ELF-1 (cell line): ENCODE data around the gene ARFGEF2.
"Not testable (repeated sequence)": the region's sequence is repeated elsewhere in the genome, so short reads cannot be mapped to it uniquely, and the experiment has no call there.

Experiments used
- DNase-seq: peaks from one replicate; pipeline ENCODE4 v3.0.0-alpha.2; 2016; ENCODE audit warnings: low read depth, low spot score

The ARFGEF2 gene

GRCh38 chr20:48995589-48995988 is 74.1 kb downstream of the ARFGEF2 start:
- no peak for DNase-seq

- DNase-seq = no peak
Observed at GRCh38 chr20:48999890-49000870, 78.7 kb downstream of the ARFGEF2 start.

GRCh38 chr20:49001741-49002140 is 80.2 kb downstream of the ARFGEF2 start:
- DNase-seq = no peak

GRCh38 chr20:49006446-49006980 is 85.0 kb downstream of the ARFGEF2 start:
- DNase-seq = no peak

- DNase-seq = no peak
Observed at GRCh38 chr20:49009899-49010631, 88.6 kb downstream of the ARFGEF2 start.

GRCh38 chr20:49024220-49024619 is 102.7 kb downstream of the ARFGEF2 start:
- no peak for DNase-seq

GRCh38 chr20:49028177-49028576 is 106.7 kb downstream of the ARFGEF2 start:
- DNase-seq = not testable (repeated sequence)

GRCh38 chr20:49028684-49029083 is 107.2 kb downstream of the ARFGEF2 start:
- DNase-seq = peak; percentile 28

- DNase-seq = no peak
Observed at GRCh38 chr20:49029203-49029602, 107.7 kb downstream of the ARFGEF2 start.

GRCh38 chr20:49030954-49031619 is 109.6 kb downstream of the ARFGEF2 start:
- no peak for DNase-seq

- no peak for DNase-seq
Observed at GRCh38 chr20:49032455-49032854, 110.9 kb downstream of the ARFGEF2 start.

GRCh38 chr20:49034070-49034732 is 112.7 kb downstream of the ARFGEF2 start:
- no peak for DNase-seq

- DNase-seq = no peak
Observed at GRCh38 chr20:49037962-49038387, 116.5 kb downstream of the ARFGEF2 start.

GRCh38 chr20:49039854-49040253 is 118.3 kb downstream of the ARFGEF2 start:
- DNase-seq = no peak

GRCh38 chr20:49043000-49043399 is 121.5 kb downstream of the ARFGEF2 start:
- no peak for DNase-seq

GRCh38 chr20:49045440-49046086 is 124.1 kb downstream of the ARFGEF2 start:
- no peak for DNase-seq

GRCh38 chr20:49046087-49046900 is 124.8 kb downstream of the ARFGEF2 start, which contains the start of gene CSE1L:
Gene CSE1L, plus strand, starts transcription at chr20:49046312. Its CDS starts 12,152 bp downstream, at chr20:49058464.
- DNase-seq = peak; percentile 97

- DNase-seq = no peak
Observed at GRCh38 chr20:49052334-49052733, 130.8 kb downstream of the ARFGEF2 start.

- no peak for DNase-seq
Observed at GRCh38 chr20:49054056-49054643, 132.6 kb downstream of the ARFGEF2 start.
